ENCODE results near the gene ACTR1A.

Gene ACTR1A

GRCh38 chr10:102476466-102477141 lies 25.9 kb downstream of the ACTR1A start:
- no peak for TF ChIP-seq ZFX (IDR thresholded peaks at IDR 0.05)
- TF ChIP-seq, protein P1, sequence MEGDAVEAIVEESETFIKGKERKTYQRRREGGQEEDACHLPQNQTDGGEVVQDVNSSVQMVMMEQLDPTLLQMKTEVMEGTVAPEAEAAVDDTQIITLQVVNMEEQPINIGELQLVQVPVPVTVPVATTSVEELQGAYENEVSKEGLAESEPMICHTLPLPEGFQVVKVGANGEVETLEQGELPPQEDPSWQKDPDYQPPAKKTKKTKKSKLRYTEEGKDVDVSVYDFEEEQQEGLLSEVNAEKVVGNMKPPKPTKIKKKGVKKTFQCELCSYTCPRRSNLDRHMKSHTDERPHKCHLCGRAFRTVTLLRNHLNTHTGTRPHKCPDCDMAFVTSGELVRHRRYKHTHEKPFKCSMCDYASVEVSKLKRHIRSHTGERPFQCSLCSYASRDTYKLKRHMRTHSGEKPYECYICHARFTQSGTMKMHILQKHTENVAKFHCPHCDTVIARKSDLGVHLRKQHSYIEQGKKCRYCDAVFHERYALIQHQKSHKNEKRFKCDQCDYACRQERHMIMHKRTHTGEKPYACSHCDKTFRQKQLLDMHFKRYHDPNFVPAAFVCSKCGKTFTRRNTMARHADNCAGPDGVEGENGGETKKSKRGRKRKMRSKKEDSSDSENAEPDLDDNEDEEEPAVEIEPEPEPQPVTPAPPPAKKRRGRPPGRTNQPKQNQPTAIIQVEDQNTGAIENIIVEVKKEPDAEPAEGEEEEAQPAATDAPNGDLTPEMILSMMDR (conservative IDR thresholded peaks at IDR 0.05), result no peak
- no peak overlapping the region for H3K27ac ChIP-seq

- no peak for TF ChIP-seq ZFX (IDR thresholded peaks at IDR 0.05)
- TF ChIP-seq, protein P1 (conservative IDR thresholded peaks at IDR 0.05), result no peak
- no peak overlapping the region for H3K27ac ChIP-seq
Measured at GRCh38 chr10:102475451-102476040, 27.0 kb downstream of the ACTR1A start.

GRCh38 chr10:102473445-102474331 lies 28.8 kb downstream of the ACTR1A start:
- H3K27ac ChIP-seq, result no peak overlapping the region
- TF ChIP-seq ZFX (IDR thresholded peaks at IDR 0.05), result no peak
- TF ChIP-seq, protein P1 (conservative IDR thresholded peaks at IDR 0.05), result no peak

DNA sequence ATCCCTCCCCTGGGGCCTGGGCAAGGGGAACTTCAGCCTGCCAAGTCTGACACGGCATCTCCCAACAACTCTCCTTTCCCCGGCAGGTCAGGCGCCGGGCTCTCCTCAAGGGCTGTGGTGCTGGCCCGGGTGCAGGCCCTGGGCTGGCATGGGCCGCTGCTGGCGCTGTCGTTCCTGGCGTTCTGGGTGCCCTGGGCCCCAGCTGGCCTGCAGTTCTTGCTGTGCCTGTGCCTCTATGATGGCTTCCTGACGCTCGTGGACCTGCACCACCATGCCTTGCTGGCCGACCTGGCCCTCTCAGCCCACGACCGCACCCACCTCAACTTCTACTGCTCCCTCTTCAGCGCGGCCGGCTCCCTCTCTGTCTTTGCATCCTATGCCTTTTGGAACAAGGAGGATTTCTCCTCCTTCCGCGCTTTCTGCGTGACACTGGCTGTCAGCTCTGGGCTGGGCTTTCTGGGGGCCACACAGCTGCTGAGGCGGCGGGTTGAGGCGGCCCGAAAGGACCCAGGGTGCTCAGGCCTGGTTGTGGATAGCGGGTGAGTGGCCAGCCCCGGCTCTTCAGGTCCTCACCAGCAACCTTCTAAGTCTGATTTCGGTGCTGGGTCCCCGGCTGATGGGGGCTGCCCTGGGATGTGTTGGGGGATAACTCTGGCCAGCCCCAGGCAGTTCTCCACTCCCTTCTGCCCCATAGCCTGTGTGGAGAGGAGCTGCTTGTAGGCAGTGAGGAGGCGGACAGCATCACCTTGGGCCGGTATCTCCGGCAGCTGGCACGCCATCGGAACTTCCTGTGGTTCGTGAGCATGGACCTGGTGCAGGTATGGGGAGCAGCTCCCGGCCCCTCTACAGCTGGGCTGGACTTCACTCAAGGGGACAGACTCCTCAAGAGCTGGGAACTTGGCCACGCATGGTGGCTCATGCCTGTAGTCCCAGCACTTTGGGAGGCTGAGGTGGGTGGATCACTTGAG lies 31.6 kb downstream of the ACTR1A start:
- no peak overlapping the region for H3K27ac ChIP-seq
- TF ChIP-seq, protein P1 (conservative IDR thresholded peaks at IDR 0.05), result no peak
- no peak for TF ChIP-seq ZFX (IDR thresholded peaks at IDR 0.05)

DNA sequence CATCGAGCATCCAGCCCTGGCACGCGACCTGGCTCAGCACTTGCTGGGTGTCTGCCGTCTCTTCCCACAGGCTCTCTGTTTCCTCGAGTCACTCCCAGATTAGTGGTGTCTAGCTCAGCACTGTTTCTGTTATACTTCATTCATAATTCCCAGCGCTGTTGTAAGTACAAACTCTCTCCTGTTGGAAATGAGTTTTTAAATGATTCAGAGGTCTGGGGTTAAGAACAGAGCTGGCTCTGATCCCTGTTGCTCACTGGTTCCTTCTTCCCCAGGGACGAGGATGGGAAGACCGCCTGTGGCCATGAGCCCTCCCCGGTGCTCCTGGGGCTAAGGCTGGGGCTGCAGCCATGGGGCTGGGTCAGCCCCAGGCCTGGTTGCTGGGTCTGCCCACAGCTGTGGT lies 33.8 kb downstream of the ACTR1A start:
- no peak overlapping the region for H3K27ac ChIP-seq
- TF ChIP-seq, protein P1 (conservative IDR thresholded peaks at IDR 0.05), result no peak
- TF ChIP-seq ZFX (IDR thresholded peaks at IDR 0.05), result no peak

- no peak overlapping the region for H3K27ac ChIP-seq
- TF ChIP-seq ZFX (IDR thresholded peaks at IDR 0.05), result no peak
Measured at GRCh38 chr10:102467971-102468438, 34.5 kb downstream of the ACTR1A start.

DNA sequence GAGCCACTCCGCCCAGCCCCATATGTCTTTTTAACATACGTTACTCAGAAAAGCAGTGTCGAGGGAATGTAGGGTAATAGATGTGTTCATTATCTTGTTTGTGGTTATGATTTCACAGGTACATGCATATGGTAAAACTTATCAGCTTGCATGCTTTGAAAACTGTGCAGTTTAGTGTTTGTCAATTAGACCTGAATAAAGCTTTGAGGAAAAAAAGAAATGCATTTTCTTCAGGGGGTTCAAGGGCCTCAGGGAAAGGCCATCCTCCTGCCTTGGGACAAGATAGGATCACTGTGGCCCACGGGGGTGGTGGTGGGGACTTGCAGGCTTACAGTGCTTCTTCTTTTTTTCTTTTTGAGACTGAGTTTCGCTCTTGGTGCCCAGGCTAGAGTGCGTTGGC lies 35.2 kb downstream of the ACTR1A start:
- no peak overlapping the region for H3K27ac ChIP-seq
- TF ChIP-seq, protein P1 (conservative IDR thresholded peaks at IDR 0.05), result no peak
